Hepatocyte (in vitro differentiated cells): ENCODE results near the gene VAC14. TPM values are rescaled to one million over a fixed set of nuclear protein-coding genes. Genes with fewer than 3 reads are reported as not detected.

Source experiments
- DNase-seq: peaks from one replicate; pipeline ENCODE4 v3.0.0-alpha.2; 2016; ENCODE audit warnings: low spot score
- H2AFZ ChIP-seq: fragments of 200-600 bp; sonication (generic); 2 replicates; pipeline ENCODE4 v1.6.0; 2016; ENCODE audit warnings: antibody characterized with exemption, mild to moderate bottlenecking
- H3K27ac ChIP-seq: fragments of 200-600 bp; sonication (generic); 2 replicates; pipeline ENCODE4 v1.5.1; 2016; ENCODE audit warnings: mild to moderate bottlenecking
- H3K27me3 ChIP-seq: fragments of 200-600 bp; sonication (generic); 2 replicates; pipeline ENCODE4 v1.6.1; 2016
- H3K36me3 ChIP-seq: fragments of 200-600 bp; sonication (generic); replicated peaks from 2 replicates; pipeline ENCODE4 v1.5.1; 2016; ENCODE audit warnings: low read depth; ENCODE audit not compliant: insufficient read depth
- H3K4me1 ChIP-seq: fragments of 200-600 bp; sonication (generic); 2 replicates; pipeline ENCODE4 v1.5.1; 2016; ENCODE audit warnings: mild to moderate bottlenecking, moderate library complexity; ENCODE audit not compliant: insufficient read depth
- H3K4me2 ChIP-seq: fragments of 200-600 bp; sonication (generic); 2 replicates; pipeline ENCODE4 v1.6.0; 2016
- H3K4me3 ChIP-seq: fragments of 200-600 bp; sonication (generic); 2 replicates; pipeline ENCODE4 v1.5.1; 2016; ENCODE audit warnings: mild to moderate bottlenecking
- H3K79me2 ChIP-seq: fragments of 200-600 bp; sonication (generic); 2 replicates; pipeline ENCODE4 v1.6.0; 2017; ENCODE audit warnings: mild to moderate bottlenecking
- H3K9me2 ChIP-seq: fragments of 200-600 bp; sonication (generic); replicated peaks from 2 replicates; pipeline ENCODE4 v1.6.0; 2017; ENCODE audit warnings: mild to moderate bottlenecking; ENCODE audit not compliant: insufficient read depth
- H3K9me3 ChIP-seq: fragments of 200-600 bp; sonication (generic); 2 replicates; pipeline ENCODE4 v1.5.1; 2016; ENCODE audit warnings: low read depth, mild to moderate bottlenecking
- H4K20me1 ChIP-seq: fragments of 200-600 bp; sonication (generic); 2 replicates; pipeline ENCODE4 v1.6.0; 2016; ENCODE audit warnings: mild to moderate bottlenecking; ENCODE audit not compliant: insufficient read depth, poor library complexity, severe bottlenecking
- CTCF ChIP-seq: fragments of 200-600 bp; sonication (generic); IDR thresholded peaks from 2 replicates; pipeline ENCODE4 v1.5.1; 2016; ENCODE audit warnings: antibody characterized with exemption, mild to moderate bottlenecking; ENCODE audit not compliant: poor library complexity
- EZH2 ChIP-seq: fragments of 200-600 bp; sonication (generic); IDR thresholded peaks from 2 replicates; pipeline ENCODE4 v1.6.1; 2016; ENCODE audit warnings: antibody characterized with exemption, mild to moderate bottlenecking, borderline replicate concordance
- EZH2phosphoT487 ChIP-seq: fragments of 200-600 bp; sonication (generic); IDR thresholded peaks from one replicate; pipeline ENCODE4 v1.6.1; 2018; ENCODE audit warnings: antibody characterized with exemption, mild to moderate bottlenecking, low read depth, moderate library complexity; ENCODE audit not compliant: unreplicated experiment, severe bottlenecking
- WGBS: methylation state at CpG from one replicate; pipeline ENCODE4 v1.1.6; 2016; ENCODE audit warnings: low lambda C conversion rate; ENCODE audit errors: missing lambda C conversion rate; 5-methylcytosine and 5-hydroxymethylcytosine counted together
- polyA plus RNA-seq: library from polyadenylated mRNA; unstranded; fragments of >200 nt; fragmentation: Nextera tagmentation; extraction: Ambion mirVana; gene quantifications from 2 replicates; pipeline ENCODE4 v1.2.1, GENCODE V29; 2016
- total RNA-seq: library from RNA; depleted of rRNA; stranded (reverse); fragments of >200 nt; gene quantifications from 2 replicates; pipeline ENCODE4 v1.2.3, GENCODE V29; 2014

VAC14 gene
- total and polyA plus RNA-seq, 2 experiments from 2014 or later: 35.8 to 49.4 TPM

DNA sequence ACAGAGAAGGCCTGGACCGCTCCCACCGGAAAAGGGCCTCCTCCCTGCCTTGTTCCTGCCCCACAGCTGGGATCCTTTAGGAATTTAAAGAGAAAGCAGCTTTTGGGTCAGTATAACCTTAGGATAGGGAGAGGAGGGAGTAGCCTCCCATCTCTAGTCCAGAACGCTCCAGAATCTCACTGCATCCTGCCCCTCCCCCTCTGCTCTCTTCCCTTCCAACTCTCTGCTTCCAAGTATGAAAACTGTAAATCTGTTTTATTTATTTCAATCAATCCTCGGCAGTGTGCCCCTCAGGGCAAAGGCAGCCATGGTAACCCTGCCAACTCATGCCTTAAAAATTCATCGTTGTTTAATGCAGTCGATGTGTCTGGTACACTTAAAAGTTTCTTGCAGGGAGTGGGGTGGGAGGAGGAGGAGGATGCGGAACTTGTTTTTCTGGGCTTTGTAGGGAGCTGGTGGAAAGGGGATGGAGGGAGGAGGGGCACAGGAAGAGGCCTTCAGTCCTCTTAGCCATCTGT, 94.0 kb downstream of the VAC14 start:
- WGBS: 51% methylated on average over 7 of the region's 7 CpGs
- TF ChIP-seq CTCF (no peak), EZH2phosphoT487 (no peak), EZH2 (no peak)
- no peaks in the 10 kb centered on the region for H3K36me3 ChIP-seq
- peak; percentile 71 for DNase-seq
- no peaks in the 10 kb centered on the region for H3K9me3 ChIP-seq
- no peaks in the 10 kb centered on the region for H4K20me1 ChIP-seq
- no peaks in the 10 kb centered on the region for H3K9me2 ChIP-seq
- no peaks in the 10 kb centered on the region for H3K79me2 ChIP-seq
- no peaks in the 10 kb centered on the region for H3K27me3 ChIP-seq
- H3K4me3 ChIP-seq: no peak overlapping the region
- no peak overlapping the region for H2AFZ ChIP-seq
- H3K4me2 ChIP-seq: peak overlapping the region; percentile 36
- peak overlapping the region; percentile 86 for H3K27ac ChIP-seq
- peaks cover 38% of the 10 kb centered on the region for H3K4me1 ChIP-seq

- Histone ChIP-seq H4K20me1 (no peaks in the 10 kb centered on the region), H3K4me2 (no peak overlapping the region), H3K27ac (no peak overlapping the region), H3K36me3 (no peaks in the 10 kb centered on the region), H3K4me3 (no peak overlapping the region), H2AFZ (no peak overlapping the region), H3K4me1 (peaks cover 27% of the 10 kb centered on the region), H3K79me2 (no peaks in the 10 kb centered on the region), H3K9me2 (no peaks in the 10 kb centered on the region), H3K27me3 (no peaks in the 10 kb centered on the region), H3K9me3 (no peaks in the 10 kb centered on the region)
- WGBS: 95% methylated on average over 8 of the region's 8 CpGs
- DNase-seq: no peak
- TF ChIP-seq CTCF: no peak
Observed at GRCh38 chr16:70705056-70705455, 95.9 kb downstream of the VAC14 start.

DNA sequence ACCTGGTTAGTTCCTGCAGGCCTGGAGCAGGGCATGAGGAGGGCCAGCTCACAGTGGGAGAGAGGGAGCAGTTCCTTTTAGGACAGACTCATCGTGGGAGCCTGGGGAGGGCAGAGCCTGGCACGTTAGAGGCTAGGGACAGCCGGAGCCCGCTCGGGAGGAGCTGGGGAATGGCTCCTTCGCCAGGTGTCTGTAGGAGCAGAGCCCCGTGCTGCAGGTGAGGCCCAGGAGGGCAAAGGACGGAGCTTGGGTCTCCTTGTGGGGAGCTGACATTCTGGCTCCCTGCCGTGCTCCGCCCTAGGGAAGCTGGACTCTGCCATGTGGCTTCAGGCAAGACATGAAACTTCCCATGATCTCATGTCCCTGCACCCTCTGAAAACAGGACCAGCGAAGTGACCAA, 96.4 kb downstream of the VAC14 start:
- H3K4me2 ChIP-seq: no peak overlapping the region
- H3K27me3 ChIP-seq: no peaks in the 10 kb centered on the region
- no peak for DNase-seq
- H3K9me3 ChIP-seq: no peaks in the 10 kb centered on the region
- no peak overlapping the region for H3K27ac ChIP-seq
- peaks cover 27% of the 10 kb centered on the region for H3K4me1 ChIP-seq
- TF ChIP-seq EZH2 (no peak), EZH2phosphoT487 (no peak), CTCF (no peak)
- H3K9me2 ChIP-seq: no peaks in the 10 kb centered on the region
- H3K36me3 ChIP-seq: no peaks in the 10 kb centered on the region
- H2AFZ ChIP-seq: no peak overlapping the region
- no peaks in the 10 kb centered on the region for H3K79me2 ChIP-seq
- no peaks in the 10 kb centered on the region for H4K20me1 ChIP-seq
- H3K4me3 ChIP-seq: no peak overlapping the region
- WGBS: 93% methylated on average over 11 of the region's 11 CpGs

DNA sequence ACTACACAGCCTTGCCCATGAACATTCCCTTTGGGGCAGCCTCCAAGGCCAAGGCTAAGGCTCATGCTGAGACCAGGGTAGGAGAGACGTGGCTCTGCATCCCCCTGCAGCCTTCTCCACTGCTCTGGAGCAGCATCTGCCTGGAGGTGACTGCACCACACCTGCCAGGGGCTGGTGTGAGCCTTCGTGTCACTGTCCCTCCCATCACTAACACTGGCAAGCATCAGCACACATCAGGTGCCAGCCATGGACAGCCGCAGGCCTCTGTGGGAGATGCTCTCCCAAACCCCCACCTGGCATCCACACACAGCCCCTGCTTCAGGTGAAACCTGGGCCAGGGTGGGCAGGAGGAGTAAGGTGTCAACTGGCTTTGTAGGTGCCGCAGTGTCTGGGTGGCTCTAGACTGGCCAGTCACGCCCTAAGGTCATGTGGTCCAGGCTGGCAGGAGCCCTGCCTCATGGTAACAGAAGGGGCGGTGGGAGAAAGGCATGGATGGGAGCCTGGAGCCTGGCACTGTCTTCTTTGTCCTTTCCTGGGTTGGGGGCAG, 97.0 kb downstream of the VAC14 start:
- Histone ChIP-seq H4K20me1 (no peaks in the 10 kb centered on the region), H3K27ac (peak overlapping the region; percentile 94), H3K9me3 (no peaks in the 10 kb centered on the region), H3K79me2 (no peaks in the 10 kb centered on the region), H2AFZ (no peak overlapping the region), H3K27me3 (no peaks in the 10 kb centered on the region), H3K4me1 (peaks cover 27% of the 10 kb centered on the region), H3K4me3 (no peak overlapping the region), H3K9me2 (no peaks in the 10 kb centered on the region), H3K36me3 (no peaks in the 10 kb centered on the region), H3K4me2 (no peak overlapping the region)
- no peak for DNase-seq
- TF ChIP-seq EZH2: no peak
- WGBS: 92% methylated on average over 6 of the region's 6 CpGs
